ENCODE measurements around the gene URI1. TPM values are rescaled to one million over a fixed set of nuclear protein-coding genes. Genes with fewer than 3 reads are reported as not detected.

URI1 gene
- polyA plus RNA-seq, 1 of the 3 experiments (the other 2 are of a cell fraction) = 32.4 TPM

GRCh38 chr19:29936409-29936808 lies 5.6 kb upstream of the URI1 start:
- WGBS (ENCODE audit: low lambda C conversion rate) = 72% methylated on average over 3 of the region's 3 CpGs
- DNase-seq = no peak
- POLR2A ChIA-PET = no interaction called here
- H3K27me3 ChIP-seq (ENCODE audit: insufficient read depth) = no peaks in the 10 kb centered on the region
- H3F3A ChIP-seq (replicated peaks; ENCODE audit: insufficient read depth) = no peaks in the 10 kb centered on the region
- H3K36me3 ChIP-seq (replicated peaks in 1 of 2; ENCODE audit: control insufficient read depth in 1 of 2, insufficient read depth in 2 of 2, low read length in 1 of 2) = no peaks in the 10 kb centered on the region
- H3K4me2 ChIP-seq = no peak overlapping the region
- no peak overlapping the region for H3K9ac ChIP-seq
- no peaks in the 10 kb centered on the region for H4K20me1 ChIP-seq (ENCODE audit: insufficient read depth)
- H3K79me2 ChIP-seq (ENCODE audit: insufficient read depth) = no peaks in the 10 kb centered on the region
- no peaks in the 10 kb centered on the region for H3K9me2 ChIP-seq
- H3K4me3 ChIP-seq (ENCODE audit: low read depth in 2 of 2, low read length in 1 of 2) = no peak overlapping the region
- H3K27ac ChIP-seq (ENCODE audit: low read depth in 2 of 2, low read length in 1 of 2) = no peak overlapping the region
- H3K9me3 ChIP-seq = peaks cover 4% of the 10 kb centered on the region; the same call in 1 of the 2 replicates
- CTCF ChIA-PET = no interaction called here
- no peaks in the 10 kb centered on the region; a peak in 1 of 4 replicates for H3K4me1 ChIP-seq (ENCODE audit: control insufficient read depth in 1 of 2, insufficient read depth in 2 of 2, low read depth in 1 of 2, low read length in 1 of 2)
- H2AFZ ChIP-seq (ENCODE audit: low read depth) = no peak overlapping the region
- TF ChIP-seq MEF2A (IDR thresholded peaks at IDR 0.05; ENCODE audit: borderline replicate concordance, low read depth) (no peak), NFIC (IDR thresholded peaks at IDR 0.05; ENCODE audit: borderline replicate concordance) (no peak), GATA2 (CRISPR knock-in tag; IDR thresholded peaks at IDR 0.05) (no peak), EZH2phosphoT487 (IDR thresholded peaks at IDR 0.05; ENCODE audit: borderline replicate concordance, low read depth) (no peak)

- POLR2A ChIA-PET = no interaction called here
- H3K9me3 ChIP-seq = peaks cover 4% of the 10 kb centered on the region; the same call in 1 of the 2 replicates
- CTCF ChIA-PET = no interaction called here
- no peak for DNase-seq
- H3K36me3 ChIP-seq (replicated peaks in 1 of 2; ENCODE audit: control insufficient read depth in 1 of 2, insufficient read depth in 2 of 2, low read length in 1 of 2) = no peaks in the 10 kb centered on the region
- H3F3A ChIP-seq (replicated peaks; ENCODE audit: insufficient read depth) = peaks cover 8% of the 10 kb centered on the region
- no peak overlapping the region for H3K27ac ChIP-seq (ENCODE audit: low read depth in 2 of 2, low read length in 1 of 2)
- H3K9ac ChIP-seq = no peak overlapping the region
- TF ChIP-seq MXI1 (IDR thresholded peaks at IDR 0.05; ENCODE audit: low read depth, low read length) (no peak), NRF1 (IDR thresholded peaks at IDR 0.05; ENCODE audit: low read depth, low read length) (no peak), FOXM1 (IDR thresholded peaks at IDR 0.05; ENCODE audit: low read depth) (no peak), FOXJ3 (CRISPR knock-in tag; IDR thresholded peaks at IDR 0.05) (no peak), TAF1 (IDR thresholded peaks at IDR 0.05; ENCODE audit: borderline replicate concordance, low read depth, low read length) (no peak), GABPA (IDR thresholded peaks at IDR 0.05; ENCODE audit: low read depth) (no peak), MAX (IDR thresholded peaks at IDR 0.05; ENCODE audit: low read depth) (no peak), EP300 (IDR thresholded peaks at IDR 0.05; ENCODE audit: borderline replicate concordance in 1 of 2, low read depth in 1 of 2, low read length in 1 of 2) (no peak), JUND (IDR thresholded peaks at IDR 0.05) (no peak), TEAD4 (IDR thresholded peaks at IDR 0.05; ENCODE audit: borderline replicate concordance, insufficient read depth) (no peak), ELF1 (IDR thresholded peaks at IDR 0.05) (no peak)
- TF ChIP-seq, protein P1, sequence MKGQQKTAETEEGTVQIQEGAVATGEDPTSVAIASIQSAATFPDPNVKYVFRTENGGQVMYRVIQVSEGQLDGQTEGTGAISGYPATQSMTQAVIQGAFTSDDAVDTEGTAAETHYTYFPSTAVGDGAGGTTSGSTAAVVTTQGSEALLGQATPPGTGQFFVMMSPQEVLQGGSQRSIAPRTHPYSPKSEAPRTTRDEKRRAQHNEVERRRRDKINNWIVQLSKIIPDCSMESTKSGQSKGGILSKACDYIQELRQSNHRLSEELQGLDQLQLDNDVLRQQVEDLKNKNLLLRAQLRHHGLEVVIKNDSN (IDR thresholded peaks at IDR 0.05; ENCODE audit: borderline replicate concordance, low read depth) = no peak
- TF ChIP-seq, protein P2, sequence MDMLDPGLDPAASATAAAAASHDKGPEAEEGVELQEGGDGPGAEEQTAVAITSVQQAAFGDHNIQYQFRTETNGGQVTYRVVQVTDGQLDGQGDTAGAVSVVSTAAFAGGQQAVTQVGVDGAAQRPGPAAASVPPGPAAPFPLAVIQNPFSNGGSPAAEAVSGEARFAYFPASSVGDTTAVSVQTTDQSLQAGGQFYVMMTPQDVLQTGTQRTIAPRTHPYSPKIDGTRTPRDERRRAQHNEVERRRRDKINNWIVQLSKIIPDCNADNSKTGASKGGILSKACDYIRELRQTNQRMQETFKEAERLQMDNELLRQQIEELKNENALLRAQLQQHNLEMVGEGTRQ (IDR thresholded peaks at IDR 0.05; ENCODE audit: borderline replicate concordance, low read depth, low read length) = no peak
- TF ChIP-seq, protein P3, sequence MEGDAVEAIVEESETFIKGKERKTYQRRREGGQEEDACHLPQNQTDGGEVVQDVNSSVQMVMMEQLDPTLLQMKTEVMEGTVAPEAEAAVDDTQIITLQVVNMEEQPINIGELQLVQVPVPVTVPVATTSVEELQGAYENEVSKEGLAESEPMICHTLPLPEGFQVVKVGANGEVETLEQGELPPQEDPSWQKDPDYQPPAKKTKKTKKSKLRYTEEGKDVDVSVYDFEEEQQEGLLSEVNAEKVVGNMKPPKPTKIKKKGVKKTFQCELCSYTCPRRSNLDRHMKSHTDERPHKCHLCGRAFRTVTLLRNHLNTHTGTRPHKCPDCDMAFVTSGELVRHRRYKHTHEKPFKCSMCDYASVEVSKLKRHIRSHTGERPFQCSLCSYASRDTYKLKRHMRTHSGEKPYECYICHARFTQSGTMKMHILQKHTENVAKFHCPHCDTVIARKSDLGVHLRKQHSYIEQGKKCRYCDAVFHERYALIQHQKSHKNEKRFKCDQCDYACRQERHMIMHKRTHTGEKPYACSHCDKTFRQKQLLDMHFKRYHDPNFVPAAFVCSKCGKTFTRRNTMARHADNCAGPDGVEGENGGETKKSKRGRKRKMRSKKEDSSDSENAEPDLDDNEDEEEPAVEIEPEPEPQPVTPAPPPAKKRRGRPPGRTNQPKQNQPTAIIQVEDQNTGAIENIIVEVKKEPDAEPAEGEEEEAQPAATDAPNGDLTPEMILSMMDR (IDR thresholded peaks at IDR 0.05) = no peak
- no peaks in the 10 kb centered on the region for H3K9me2 ChIP-seq
- H4K20me1 ChIP-seq (ENCODE audit: insufficient read depth) = peaks cover 13% of the 10 kb centered on the region
- no peaks in the 10 kb centered on the region for H3K27me3 ChIP-seq (ENCODE audit: insufficient read depth)
- H3K4me3 ChIP-seq (ENCODE audit: low read depth in 2 of 2, low read length in 1 of 2) = no peak overlapping the region
- H3K4me1 ChIP-seq (ENCODE audit: control insufficient read depth in 1 of 2, insufficient read depth in 2 of 2, low read depth in 1 of 2, low read length in 1 of 2) = peaks cover 0 to 6% of the 10 kb centered on the region in 2 experiments; a peak in 2 of 4 replicates
- no peak overlapping the region for H2AFZ ChIP-seq (ENCODE audit: low read depth)
- peaks cover 21% of the 10 kb centered on the region for H3K79me2 ChIP-seq (ENCODE audit: insufficient read depth)
- no peak overlapping the region for H3K4me2 ChIP-seq
- WGBS (ENCODE audit: low lambda C conversion rate) = 100% methylated on average over 1 of the region's 1 CpG
Observed at GRCh38 chr19:29939628-29940027, 2.4 kb upstream of the URI1 start.

Data from SK-N-SH (cell line).